Nephron progenitor cell (in vitro differentiated cells): Measurements from ENCODE around the gene ST6GALNAC3.

Source experiments
- DNase-seq: peaks from one replicate; pipeline ENCODE4 v3.0.0; 2021
- H3K27ac Mint-ChIP-seq: 2 replicates; pipeline ENCODE4 v1.8.0; 2021; ENCODE audit warnings: mild to moderate bottlenecking, moderate library complexity, mixed read lengths
- H3K27me3 Mint-ChIP-seq: 2 replicates; pipeline ENCODE4 v1.8.0; 2021; ENCODE audit warnings: mild to moderate bottlenecking, low read depth, mixed read lengths; ENCODE audit not compliant: poor library complexity
- H3K36me3 Mint-ChIP-seq: 2 replicates; pipeline ENCODE4 v1.8.0; 2021; ENCODE audit warnings: low read depth, mixed read lengths
- H3K4me1 Mint-ChIP-seq: 2 replicates; pipeline ENCODE4 v1.8.0; 2021; ENCODE audit warnings: mixed read lengths
- H3K4me3 Mint-ChIP-seq: 2 replicates; pipeline ENCODE4 v1.8.0; 2021; ENCODE audit warnings: mild to moderate bottlenecking, moderate library complexity, mixed read lengths
- H3K9me3 Mint-ChIP-seq: 2 replicates; pipeline ENCODE4 v1.8.0; 2021; ENCODE audit warnings: mild to moderate bottlenecking, moderate library complexity, mixed read lengths
- TF ChIP-seq, protein P1 (sequence below): fragments of 200-600 bp; sonication (generic); IDR thresholded peaks from 2 replicates; pipeline ENCODE4 v1.5.0; 2021; ENCODE audit warnings: antibody characterized with exemption

The ST6GALNAC3 gene

DNA sequence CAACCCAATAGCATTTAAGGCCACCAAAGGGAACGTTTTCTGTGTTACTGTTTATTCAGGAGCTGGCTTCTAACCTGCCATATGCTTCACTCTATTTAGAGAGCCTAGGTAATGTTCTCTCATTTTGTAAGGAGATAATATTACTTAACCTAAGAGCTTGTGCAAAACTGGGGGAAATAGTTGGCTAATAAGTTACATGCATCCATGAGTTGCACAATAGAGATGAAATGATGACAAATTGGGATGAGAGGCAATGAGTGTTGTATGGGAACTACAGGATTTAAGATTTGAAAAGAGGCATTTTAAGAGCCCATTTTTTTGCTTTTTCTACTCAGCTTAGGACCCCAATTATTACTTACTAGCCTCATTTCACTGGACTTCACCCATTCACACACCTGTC is 151.0 kb downstream of the ST6GALNAC3 start:
- no peak for DNase-seq
- Mint-ChIP-seq H3K27me3 (no peaks in the 10 kb centered on the region), H3K9me3 (peaks cover 4% of the 10 kb centered on the region), H3K4me3 (no peak overlapping the region), H3K27ac (peak overlapping the region; percentile 12), H3K36me3 (peaks cover 14% of the 10 kb centered on the region), H3K4me1 (peaks cover 38% of the 10 kb centered on the region)
- TF ChIP-seq, protein P1, sequence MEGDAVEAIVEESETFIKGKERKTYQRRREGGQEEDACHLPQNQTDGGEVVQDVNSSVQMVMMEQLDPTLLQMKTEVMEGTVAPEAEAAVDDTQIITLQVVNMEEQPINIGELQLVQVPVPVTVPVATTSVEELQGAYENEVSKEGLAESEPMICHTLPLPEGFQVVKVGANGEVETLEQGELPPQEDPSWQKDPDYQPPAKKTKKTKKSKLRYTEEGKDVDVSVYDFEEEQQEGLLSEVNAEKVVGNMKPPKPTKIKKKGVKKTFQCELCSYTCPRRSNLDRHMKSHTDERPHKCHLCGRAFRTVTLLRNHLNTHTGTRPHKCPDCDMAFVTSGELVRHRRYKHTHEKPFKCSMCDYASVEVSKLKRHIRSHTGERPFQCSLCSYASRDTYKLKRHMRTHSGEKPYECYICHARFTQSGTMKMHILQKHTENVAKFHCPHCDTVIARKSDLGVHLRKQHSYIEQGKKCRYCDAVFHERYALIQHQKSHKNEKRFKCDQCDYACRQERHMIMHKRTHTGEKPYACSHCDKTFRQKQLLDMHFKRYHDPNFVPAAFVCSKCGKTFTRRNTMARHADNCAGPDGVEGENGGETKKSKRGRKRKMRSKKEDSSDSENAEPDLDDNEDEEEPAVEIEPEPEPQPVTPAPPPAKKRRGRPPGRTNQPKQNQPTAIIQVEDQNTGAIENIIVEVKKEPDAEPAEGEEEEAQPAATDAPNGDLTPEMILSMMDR = no peak

DNA sequence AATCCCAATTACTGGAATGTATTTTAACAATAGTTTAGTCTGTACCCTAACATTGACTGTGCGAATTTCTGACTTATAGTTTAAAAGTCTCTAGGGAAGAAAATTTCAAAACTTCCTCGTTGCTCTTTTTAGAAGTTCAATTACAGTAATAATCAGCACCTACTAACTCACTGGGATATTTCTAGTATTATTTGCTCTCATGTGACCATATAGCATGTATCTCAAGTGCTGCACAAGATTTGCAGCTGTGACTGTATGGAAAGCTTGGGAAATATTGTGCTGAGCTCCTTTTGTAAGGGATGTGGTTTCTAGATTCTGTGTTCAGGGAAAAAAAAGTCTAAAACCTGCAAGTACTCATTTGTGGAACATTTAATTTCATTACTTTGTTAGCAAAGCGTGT is 153.1 kb downstream of the ST6GALNAC3 start:
- Mint-ChIP-seq H3K27ac (no peak overlapping the region), H3K4me3 (no peak overlapping the region), H3K36me3 (peaks cover 5% of the 10 kb centered on the region), H3K27me3 (no peaks in the 10 kb centered on the region), H3K4me1 (peaks cover 38% of the 10 kb centered on the region), H3K9me3 (peaks cover 4% of the 10 kb centered on the region)
- DNase-seq = no peak
- TF ChIP-seq, protein P1 = no peak

DNA sequence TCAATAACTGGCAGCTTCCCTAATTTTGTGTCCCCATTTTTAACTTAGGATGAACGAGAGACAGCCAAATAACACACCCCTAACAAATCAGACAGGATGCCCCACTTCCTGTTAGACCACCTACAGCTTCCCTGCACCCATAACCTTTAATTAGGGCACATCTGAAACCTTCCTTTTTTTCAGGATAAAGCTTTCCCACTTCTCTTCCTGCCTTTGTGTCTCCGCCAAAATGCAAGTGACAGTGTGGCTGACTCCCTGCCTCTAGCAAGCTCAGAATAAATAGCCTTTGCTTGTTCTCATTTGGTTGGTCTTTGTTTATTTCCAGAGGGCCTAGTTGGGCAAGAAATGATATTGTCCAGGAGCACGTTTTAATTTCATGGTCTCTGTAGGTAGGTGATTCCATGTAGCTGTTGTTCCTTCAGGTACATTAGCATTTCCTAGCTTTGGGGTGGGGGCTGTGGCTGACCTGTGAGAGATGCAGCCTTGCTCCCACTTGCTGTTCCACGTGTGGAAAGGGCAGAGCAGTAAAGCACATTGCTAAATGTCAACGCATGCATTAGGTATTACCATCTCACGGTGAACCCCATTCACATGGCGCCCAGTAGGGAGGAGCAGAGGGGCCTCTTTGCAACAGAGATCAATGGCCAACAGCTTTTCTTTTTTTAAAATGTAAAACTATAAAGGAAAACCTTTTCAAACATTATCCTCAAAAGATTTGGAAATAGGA is 154.9 kb downstream of the ST6GALNAC3 start:
- peaks cover 10% of the 10 kb centered on the region for H3K36me3 Mint-ChIP-seq
- H3K4me1 Mint-ChIP-seq = peaks cover 44% of the 10 kb centered on the region
- H3K9me3 Mint-ChIP-seq = peaks cover 4% of the 10 kb centered on the region
- peak overlapping the region; percentile 81 for H3K27ac Mint-ChIP-seq
- no peak overlapping the region for H3K4me3 Mint-ChIP-seq
- no peaks in the 10 kb centered on the region for H3K27me3 Mint-ChIP-seq
- DNase-seq = no peak
- TF ChIP-seq, protein P1 = no peak

DNA sequence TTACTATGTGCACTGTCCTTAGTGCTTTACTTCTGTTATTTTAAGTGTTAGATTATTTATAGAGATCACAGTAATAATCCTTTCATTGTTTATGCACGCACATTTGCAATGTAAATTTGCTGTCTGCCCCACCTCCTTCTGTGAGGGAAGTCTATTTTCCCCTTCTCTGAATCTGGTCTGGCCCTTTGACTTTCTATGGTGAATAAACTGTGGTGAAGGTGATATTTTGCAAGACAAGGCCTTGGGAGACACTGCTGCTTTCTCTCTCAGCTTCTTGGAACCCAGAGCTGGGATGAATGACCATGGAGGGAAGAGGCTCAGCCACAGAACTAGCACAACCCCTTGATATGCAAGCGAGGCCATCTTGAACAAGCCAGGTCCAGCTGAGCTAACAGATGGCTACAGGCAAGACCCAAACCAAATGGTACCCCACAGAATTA is 156.3 kb downstream of the ST6GALNAC3 start:
- no peak for DNase-seq
- TF ChIP-seq, protein P1 = no peak
- Mint-ChIP-seq H3K4me1 (peaks cover 33% of the 10 kb centered on the region), H3K9me3 (peaks cover 4% of the 10 kb centered on the region), H3K36me3 (peaks cover 13% of the 10 kb centered on the region), H3K27me3 (peaks cover 2% of the 10 kb centered on the region), H3K27ac (no peak overlapping the region), H3K4me3 (no peak overlapping the region)

DNA sequence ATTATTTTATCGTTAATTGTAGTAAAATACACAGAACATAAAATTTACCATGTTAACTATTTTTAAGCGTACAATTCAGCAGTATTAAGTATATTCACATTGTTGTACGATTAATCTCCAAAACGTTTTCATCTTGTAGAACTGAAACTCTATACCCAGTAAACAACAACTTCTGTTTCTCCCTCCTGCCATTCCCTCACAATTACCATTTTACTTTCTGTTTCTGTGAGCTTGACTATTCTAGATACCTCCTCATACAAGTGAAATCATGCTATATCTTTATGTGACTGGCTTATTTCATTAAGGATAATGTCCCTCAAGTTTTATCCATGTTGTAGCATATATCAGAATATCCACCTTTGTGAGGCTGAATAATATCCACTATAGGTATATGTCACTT is 156.8 kb downstream of the ST6GALNAC3 start:
- peaks cover 28% of the 10 kb centered on the region for H3K4me1 Mint-ChIP-seq
- no peak for DNase-seq
- TF ChIP-seq, protein P1 = no peak
- peaks cover 2% of the 10 kb centered on the region for H3K27me3 Mint-ChIP-seq
- no peak overlapping the region for H3K4me3 Mint-ChIP-seq
- peaks cover 3% of the 10 kb centered on the region for H3K9me3 Mint-ChIP-seq
- H3K36me3 Mint-ChIP-seq = peaks cover 11% of the 10 kb centered on the region
- H3K27ac Mint-ChIP-seq = no peak overlapping the region

DNA sequence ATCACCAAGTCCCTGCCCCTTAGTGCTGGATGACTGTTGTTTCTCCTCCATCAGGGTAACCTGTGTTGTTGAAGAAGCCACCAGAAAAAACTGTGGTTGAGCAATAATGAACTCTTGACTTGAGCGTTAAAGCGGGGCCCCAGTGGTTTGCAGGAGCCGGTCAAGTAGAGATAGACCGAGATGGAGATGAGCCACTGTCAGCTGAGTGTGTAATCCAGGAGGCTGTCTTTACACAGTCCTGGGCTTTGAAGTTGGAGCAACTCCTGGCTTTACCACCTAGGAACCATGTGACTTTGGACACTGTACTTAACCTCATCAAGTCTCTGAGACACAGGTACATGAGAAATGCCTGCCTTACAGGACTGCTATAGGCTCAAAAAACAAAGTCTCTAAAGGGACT is 158.1 kb downstream of the ST6GALNAC3 start:
- peaks cover 2% of the 10 kb centered on the region for H3K27me3 Mint-ChIP-seq
- no peak overlapping the region for H3K4me3 Mint-ChIP-seq
- no peak for DNase-seq
- H3K9me3 Mint-ChIP-seq = peaks cover 3% of the 10 kb centered on the region
- no peak overlapping the region for H3K27ac Mint-ChIP-seq
- TF ChIP-seq, protein P1 = no peak
- peaks cover 8% of the 10 kb centered on the region for H3K36me3 Mint-ChIP-seq
- H3K4me1 Mint-ChIP-seq = peaks cover 24% of the 10 kb centered on the region
